Vagina (tissue), 2 donors: ENCODE measurements around the gene MAP3K7.

ENCODE experiments used
- POLR2A ChIP-seq, 2 donors: fragments of 450-650 bp; IDR thresholded peaks; one replicate each; pipeline ENCODE4 v1.6.1; 2017; ENCODE audit warnings: antibody characterized with exemption in 2 of 2, mild to moderate bottlenecking in 2 of 2, moderate library complexity in 2 of 2
- TF ChIP-seq, protein P1 (sequence below), 3 experiments: fragments of 450-650 bp in 2 of 3; fragments of 200-600 bp in 1 of 3; sonication (generic) in 1 of 3; IDR thresholded peaks; one replicate each; pipeline ENCODE4 v1.5.1; 2017 to 2019; ENCODE audit warnings: antibody characterized with exemption in 3 of 3, mild to moderate bottlenecking in 2 of 3, moderate library complexity in 2 of 3

- TF ChIP-seq, protein P1, sequence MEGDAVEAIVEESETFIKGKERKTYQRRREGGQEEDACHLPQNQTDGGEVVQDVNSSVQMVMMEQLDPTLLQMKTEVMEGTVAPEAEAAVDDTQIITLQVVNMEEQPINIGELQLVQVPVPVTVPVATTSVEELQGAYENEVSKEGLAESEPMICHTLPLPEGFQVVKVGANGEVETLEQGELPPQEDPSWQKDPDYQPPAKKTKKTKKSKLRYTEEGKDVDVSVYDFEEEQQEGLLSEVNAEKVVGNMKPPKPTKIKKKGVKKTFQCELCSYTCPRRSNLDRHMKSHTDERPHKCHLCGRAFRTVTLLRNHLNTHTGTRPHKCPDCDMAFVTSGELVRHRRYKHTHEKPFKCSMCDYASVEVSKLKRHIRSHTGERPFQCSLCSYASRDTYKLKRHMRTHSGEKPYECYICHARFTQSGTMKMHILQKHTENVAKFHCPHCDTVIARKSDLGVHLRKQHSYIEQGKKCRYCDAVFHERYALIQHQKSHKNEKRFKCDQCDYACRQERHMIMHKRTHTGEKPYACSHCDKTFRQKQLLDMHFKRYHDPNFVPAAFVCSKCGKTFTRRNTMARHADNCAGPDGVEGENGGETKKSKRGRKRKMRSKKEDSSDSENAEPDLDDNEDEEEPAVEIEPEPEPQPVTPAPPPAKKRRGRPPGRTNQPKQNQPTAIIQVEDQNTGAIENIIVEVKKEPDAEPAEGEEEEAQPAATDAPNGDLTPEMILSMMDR (IDR thresholded peaks at IDR 0.05) = no peak
- TF ChIP-seq POLR2A (IDR thresholded peaks at IDR 0.05) = no peak
Measured at GRCh38 chr6:90621581-90621980, 34.7 kb upstream of the MAP3K7 start.
